ENCODE results near the gene GEMIN5. TPM values are rescaled to one million over a fixed set of nuclear protein-coding genes. Genes with fewer than 3 reads are reported as not detected.
A peak's percentile ranks its signal among the peaks of the same experiment; 100 is the strongest.

GEMIN5 gene
- total and polyA plus RNA-seq, 2 of the 13 experiments (the other 11 are each of a cell fraction or from before 2014, with no cell fraction given): 6.6 to 28.6 TPM

DNA sequence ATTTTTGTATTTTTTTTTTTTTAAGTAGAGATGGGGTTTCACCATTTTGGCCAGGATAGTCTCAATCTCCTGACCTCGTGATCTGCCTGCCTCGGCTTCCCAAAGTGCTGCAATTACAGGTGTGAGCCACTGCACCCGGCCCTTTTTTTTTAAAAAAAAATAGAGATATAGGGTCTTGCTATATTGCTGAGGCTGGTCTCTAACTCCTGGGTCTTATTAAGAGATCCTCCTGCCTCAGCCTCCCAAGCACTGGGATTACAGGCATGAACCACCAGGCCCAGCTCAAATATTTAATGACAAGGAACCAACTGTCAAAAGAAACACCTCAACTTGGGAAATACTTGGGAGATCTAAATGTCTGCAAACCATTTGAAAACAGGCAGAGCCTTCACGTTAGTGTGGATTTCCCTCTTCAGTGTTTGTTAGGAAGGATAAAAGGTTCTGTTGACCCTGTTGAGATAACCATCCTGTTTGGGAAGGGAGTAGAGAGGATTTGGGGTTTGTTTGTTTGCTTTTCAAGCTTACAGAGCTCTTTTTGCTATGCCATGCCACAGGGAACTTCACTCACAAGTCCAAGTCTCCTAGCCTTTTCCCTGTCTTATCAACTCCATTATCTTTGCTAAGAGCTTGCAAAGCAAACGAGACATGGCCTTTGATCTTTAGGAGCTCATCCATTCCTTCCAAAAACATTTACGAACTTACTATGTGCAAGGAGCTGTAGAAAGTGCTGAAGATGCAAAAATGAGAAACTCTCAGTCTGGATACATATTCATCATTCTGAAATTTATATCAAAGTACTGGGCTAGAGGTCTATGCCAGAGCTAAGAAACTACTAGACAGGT is 95.1 kb downstream of the GEMIN5 start (continued):
- TF ChIP-seq, protein P1, sequence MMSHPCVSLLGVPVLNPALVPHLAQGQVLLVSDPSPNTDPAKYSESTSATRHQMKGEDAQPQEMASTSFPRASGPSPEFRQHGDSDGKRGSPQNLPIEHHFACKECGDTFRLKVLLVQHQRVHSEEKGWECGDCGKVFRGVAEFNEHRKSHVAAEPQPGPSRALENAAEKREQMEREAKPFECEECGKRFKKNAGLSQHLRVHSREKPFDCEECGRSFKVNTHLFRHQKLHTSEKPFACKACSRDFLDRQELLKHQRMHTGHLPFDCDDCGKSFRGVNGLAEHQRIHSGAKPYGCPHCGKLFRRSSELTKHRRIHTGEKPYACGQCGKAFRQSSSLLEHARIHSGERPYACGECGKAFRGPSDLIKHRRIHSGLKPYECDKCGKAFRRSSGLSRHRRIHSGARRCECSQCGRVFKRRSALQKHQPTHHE (CRISPR knock-in tag; IDR thresholded peaks at IDR 0.05; ENCODE audit: borderline replicate concordance): no peak
- TF ChIP-seq, protein P2, sequence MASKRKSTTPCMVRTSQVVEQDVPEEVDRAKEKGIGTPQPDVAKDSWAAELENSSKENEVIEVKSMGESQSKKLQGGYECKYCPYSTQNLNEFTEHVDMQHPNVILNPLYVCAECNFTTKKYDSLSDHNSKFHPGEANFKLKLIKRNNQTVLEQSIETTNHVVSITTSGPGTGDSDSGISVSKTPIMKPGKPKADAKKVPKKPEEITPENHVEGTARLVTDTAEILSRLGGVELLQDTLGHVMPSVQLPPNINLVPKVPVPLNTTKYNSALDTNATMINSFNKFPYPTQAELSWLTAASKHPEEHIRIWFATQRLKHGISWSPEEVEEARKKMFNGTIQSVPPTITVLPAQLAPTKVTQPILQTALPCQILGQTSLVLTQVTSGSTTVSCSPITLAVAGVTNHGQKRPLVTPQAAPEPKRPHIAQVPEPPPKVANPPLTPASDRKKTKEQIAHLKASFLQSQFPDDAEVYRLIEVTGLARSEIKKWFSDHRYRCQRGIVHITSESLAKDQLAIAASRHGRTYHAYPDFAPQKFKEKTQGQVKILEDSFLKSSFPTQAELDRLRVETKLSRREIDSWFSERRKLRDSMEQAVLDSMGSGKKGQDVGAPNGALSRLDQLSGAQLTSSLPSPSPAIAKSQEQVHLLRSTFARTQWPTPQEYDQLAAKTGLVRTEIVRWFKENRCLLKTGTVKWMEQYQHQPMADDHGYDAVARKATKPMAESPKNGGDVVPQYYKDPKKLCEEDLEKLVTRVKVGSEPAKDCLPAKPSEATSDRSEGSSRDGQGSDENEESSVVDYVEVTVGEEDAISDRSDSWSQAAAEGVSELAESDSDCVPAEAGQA (IDR thresholded peaks at IDR 0.05; ENCODE audit: low read depth): no peak
- TF ChIP-seq, protein P2 (CRISPR knock-in tag; IDR thresholded peaks at IDR 0.05; ENCODE audit: borderline replicate concordance): no peak; the same call in 1 of the 2 replicates
- peak; percentile 75 for TF ChIP-seq SP5 (CRISPR knock-in tag; IDR thresholded peaks at IDR 0.05; ENCODE audit: borderline replicate concordance, low read depth)
- TF ChIP-seq ZNF468 (CRISPR knock-in tag; IDR thresholded peaks at IDR 0.05): no peak
- TF ChIP-seq, protein P3, sequence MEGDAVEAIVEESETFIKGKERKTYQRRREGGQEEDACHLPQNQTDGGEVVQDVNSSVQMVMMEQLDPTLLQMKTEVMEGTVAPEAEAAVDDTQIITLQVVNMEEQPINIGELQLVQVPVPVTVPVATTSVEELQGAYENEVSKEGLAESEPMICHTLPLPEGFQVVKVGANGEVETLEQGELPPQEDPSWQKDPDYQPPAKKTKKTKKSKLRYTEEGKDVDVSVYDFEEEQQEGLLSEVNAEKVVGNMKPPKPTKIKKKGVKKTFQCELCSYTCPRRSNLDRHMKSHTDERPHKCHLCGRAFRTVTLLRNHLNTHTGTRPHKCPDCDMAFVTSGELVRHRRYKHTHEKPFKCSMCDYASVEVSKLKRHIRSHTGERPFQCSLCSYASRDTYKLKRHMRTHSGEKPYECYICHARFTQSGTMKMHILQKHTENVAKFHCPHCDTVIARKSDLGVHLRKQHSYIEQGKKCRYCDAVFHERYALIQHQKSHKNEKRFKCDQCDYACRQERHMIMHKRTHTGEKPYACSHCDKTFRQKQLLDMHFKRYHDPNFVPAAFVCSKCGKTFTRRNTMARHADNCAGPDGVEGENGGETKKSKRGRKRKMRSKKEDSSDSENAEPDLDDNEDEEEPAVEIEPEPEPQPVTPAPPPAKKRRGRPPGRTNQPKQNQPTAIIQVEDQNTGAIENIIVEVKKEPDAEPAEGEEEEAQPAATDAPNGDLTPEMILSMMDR (CRISPR knock-in tag; IDR thresholded peaks at IDR 0.05): no peak
- peak; percentile 84; the same call in 1 of the 2 replicates for TF ChIP-seq ZNF205 (CRISPR knock-in tag; IDR thresholded peaks at IDR 0.05)
- TF ChIP-seq SNAPC2 (CRISPR knock-in tag; IDR thresholded peaks at IDR 0.05): no peak
- TF ChIP-seq, protein P4, sequence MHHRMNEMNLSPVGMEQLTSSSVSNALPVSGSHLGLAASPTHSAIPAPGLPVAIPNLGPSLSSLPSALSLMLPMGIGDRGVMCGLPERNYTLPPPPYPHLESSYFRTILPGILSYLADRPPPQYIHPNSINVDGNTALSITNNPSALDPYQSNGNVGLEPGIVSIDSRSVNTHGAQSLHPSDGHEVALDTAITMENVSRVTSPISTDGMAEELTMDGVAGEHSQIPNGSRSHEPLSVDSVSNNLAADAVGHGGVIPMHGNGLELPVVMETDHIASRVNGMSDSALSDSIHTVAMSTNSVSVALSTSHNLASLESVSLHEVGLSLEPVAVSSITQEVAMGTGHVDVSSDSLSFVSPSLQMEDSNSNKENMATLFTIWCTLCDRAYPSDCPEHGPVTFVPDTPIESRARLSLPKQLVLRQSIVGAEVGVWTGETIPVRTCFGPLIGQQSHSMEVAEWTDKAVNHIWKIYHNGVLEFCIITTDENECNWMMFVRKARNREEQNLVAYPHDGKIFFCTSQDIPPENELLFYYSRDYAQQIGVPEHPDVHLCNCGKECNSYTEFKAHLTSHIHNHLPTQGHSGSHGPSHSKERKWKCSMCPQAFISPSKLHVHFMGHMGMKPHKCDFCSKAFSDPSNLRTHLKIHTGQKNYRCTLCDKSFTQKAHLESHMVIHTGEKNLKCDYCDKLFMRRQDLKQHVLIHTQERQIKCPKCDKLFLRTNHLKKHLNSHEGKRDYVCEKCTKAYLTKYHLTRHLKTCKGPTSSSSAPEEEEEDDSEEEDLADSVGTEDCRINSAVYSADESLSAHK (CRISPR knock-in tag; IDR thresholded peaks at IDR 0.05; ENCODE audit: borderline replicate concordance): no peak
- TF ChIP-seq ZNF367 (CRISPR knock-in tag; IDR thresholded peaks at IDR 0.05; ENCODE audit: borderline replicate concordance): no peak
- no peak for TF ChIP-seq HOXA7 (CRISPR knock-in tag; IDR thresholded peaks at IDR 0.05)
- TF ChIP-seq, protein P5, sequence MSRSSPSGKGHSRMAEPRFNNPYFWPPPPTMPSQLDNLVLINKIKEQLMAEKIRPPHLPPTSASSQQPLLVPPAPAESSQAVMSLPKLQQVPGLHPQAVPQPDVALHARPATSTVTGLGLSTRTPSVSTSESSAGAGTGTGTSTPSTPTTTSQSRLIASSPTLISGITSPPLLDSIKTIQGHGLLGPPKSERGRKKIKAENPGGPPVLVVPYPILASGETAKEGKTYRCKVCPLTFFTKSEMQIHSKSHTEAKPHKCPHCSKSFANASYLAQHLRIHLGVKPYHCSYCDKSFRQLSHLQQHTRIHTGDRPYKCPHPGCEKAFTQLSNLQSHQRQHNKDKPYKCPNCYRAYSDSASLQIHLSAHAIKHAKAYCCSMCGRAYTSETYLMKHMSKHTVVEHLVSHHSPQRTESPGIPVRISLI (CRISPR knock-in tag; IDR thresholded peaks at IDR 0.05; ENCODE audit: borderline replicate concordance): no peak; the same call in 1 of the 2 replicates
- TF ChIP-seq SOX6 (IDR thresholded peaks at IDR 0.05): no peak
- TF ChIP-seq SOX6 (CRISPR knock-in tag; IDR thresholded peaks at IDR 0.05): peak; percentile 93
- TF ChIP-seq ZNF577 (CRISPR knock-in tag; IDR thresholded peaks at IDR 0.05; ENCODE audit: borderline replicate concordance, low read depth): no peak
- no peak for TF ChIP-seq TRIM24 (CRISPR knock-in tag; IDR thresholded peaks at IDR 0.05)

Measured in HepG2 (cell line).